AG09309 (cell line): Measurements from ENCODE around the gene KCTD13.

Experiments used
- DNase-seq: peaks from one replicate; pipeline ENCODE4 v3.0.0-alpha.2; 2010; ENCODE audit warnings: low read depth
- H3K4me3 ChIP-seq: 2 replicates; pipeline ENCODE4 v1.5.1; 2011; ENCODE audit warnings: mild to moderate bottlenecking, low read depth, low read length, moderate library complexity; ENCODE audit not compliant: control insufficient read depth
- TF ChIP-seq, protein P1 (sequence below): IDR thresholded peaks from 2 replicates; pipeline ENCODE4 v1.5.1; 2011; ENCODE audit warnings: mild to moderate bottlenecking, low read depth, low read length, inconsistent platforms; ENCODE audit not compliant: insufficient read depth, control insufficient read depth; ENCODE audit errors: missing control alignments

KCTD13 gene

DNA sequence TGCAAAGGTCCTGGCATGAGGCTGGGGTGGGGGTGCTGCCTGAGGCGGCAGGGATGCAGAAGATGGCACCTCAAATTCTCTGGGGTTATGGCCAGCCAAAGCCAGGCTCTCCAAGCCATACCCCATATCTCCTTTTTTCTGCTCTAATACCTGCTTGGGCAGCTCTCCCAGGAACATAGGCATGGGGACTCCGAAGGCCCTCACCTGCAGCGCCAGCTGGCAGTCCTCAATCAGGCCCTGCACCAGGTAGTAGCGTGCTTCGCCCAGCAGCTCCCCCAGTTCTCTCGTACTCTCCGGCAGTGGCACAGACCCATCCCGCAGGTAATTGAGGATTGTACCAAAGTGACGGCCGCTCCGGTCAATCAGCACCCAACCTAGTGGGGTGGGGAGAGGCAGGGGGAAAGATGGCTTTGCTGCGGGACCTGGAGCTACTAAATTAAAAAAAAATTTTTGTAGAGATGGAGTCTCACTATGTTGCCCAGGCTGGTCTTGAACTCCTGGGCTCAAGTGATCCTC is 3.0 kb downstream of the KCTD13 start:
- TF ChIP-seq, protein P1, sequence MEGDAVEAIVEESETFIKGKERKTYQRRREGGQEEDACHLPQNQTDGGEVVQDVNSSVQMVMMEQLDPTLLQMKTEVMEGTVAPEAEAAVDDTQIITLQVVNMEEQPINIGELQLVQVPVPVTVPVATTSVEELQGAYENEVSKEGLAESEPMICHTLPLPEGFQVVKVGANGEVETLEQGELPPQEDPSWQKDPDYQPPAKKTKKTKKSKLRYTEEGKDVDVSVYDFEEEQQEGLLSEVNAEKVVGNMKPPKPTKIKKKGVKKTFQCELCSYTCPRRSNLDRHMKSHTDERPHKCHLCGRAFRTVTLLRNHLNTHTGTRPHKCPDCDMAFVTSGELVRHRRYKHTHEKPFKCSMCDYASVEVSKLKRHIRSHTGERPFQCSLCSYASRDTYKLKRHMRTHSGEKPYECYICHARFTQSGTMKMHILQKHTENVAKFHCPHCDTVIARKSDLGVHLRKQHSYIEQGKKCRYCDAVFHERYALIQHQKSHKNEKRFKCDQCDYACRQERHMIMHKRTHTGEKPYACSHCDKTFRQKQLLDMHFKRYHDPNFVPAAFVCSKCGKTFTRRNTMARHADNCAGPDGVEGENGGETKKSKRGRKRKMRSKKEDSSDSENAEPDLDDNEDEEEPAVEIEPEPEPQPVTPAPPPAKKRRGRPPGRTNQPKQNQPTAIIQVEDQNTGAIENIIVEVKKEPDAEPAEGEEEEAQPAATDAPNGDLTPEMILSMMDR, result no peak

DNA sequence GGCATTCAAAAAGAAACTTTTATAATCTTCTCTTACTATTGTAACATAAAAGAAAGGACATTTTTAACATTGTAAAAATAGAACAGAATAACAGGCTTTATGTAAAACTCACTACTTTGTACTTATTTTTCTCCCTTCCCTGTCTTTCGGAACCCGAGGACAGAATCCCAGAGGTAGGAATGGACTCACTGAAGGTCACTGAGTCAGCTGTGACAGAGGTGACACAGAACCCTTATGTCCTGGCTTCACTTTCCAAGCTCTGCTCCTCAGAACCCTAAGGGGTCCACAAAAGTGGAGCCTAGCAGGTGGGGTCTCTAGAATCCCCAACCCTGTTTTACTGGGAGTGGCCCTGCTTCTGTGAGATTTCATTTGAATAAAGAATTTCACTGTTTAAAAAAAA is 3.7 kb downstream of the KCTD13 start:
- no peak for DNase-seq
- H3K4me3 ChIP-seq, result no peak overlapping the region
- TF ChIP-seq, protein P1, result no peak

More for the DNA sequence above, 3.0 kb downstream of the KCTD13 start:
- no peak overlapping the region for H3K4me3 ChIP-seq
- DNase-seq, result no peak

DNA sequence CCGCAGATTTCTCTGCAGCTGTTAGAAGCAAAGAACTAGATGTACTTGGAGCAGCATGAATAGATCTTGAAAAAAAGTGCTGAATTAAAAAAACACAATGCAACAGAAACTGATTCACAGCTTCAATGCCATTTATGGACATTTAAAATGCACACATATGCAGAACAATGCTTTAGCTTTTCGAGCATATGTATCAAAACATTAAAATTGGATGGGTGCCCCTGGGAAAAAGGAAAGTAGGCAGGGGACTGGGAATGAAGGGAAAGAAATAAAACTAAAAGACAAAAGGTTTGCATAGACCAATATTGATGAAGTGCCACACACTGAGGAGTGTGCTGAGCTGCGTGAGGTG is 5.0 kb downstream of the KCTD13 start:
- TF ChIP-seq, protein P1, result no peak
- DNase-seq, result no peak
- no peak overlapping the region for H3K4me3 ChIP-seq

DNA sequence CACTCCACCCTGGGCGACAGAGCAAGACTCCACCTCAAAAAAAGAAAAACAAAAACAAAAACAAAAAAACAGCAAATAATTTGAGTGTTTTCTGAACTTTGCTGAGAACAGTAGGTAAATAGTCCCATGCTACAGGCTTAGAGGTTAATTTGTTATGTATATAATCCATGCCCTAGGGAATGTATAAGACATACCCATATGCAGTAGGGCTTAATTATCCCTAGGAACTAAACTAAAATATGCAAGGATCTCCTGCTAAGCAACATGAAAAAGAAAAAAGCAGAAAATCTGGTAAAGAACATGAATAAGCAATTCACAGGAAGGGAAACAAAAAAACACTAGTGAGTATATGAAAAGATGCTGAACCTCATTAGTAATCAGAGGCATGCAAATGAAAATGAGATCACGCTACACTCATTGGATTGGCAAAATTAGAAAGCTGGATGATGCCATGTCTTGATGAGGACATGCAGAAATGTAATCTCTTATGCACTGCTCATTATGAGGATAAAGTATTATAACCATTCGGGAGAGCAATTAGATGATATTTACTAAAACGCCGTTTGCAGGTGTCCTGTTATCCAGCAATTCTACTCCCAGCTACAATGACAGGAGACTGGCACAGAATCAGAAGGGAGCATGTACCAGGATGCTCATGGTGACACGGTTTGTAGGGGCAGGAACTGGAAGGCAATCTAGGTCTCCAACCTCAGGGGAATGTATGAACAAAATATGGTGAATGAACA is 5.6 kb downstream of the KCTD13 start:
- TF ChIP-seq, protein P1, result no peak
- no peak overlapping the region for H3K4me3 ChIP-seq
- DNase-seq, result no peak

DNA sequence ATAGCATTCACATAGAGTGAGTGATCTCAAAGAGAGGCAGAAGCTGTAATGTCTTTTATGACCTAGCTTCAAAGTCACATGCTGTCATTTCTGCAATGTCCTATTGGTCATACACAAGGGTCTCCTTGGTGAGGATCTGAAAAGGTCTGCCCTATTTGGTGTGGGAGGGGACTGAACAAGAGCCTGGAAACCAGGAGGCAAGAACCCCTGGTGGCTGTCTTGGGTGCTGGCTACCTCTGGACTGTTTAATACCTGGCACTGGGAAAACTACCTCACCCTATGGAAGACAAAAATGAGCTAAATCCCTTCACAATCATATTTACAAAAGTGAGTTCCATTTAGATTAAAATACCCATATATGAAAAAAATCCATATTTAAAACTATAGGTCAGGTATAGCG is 9.0 kb downstream of the KCTD13 start:
- TF ChIP-seq, protein P1, result no peak
- H3K4me3 ChIP-seq, result no peak overlapping the region
- DNase-seq, result no peak

DNA sequence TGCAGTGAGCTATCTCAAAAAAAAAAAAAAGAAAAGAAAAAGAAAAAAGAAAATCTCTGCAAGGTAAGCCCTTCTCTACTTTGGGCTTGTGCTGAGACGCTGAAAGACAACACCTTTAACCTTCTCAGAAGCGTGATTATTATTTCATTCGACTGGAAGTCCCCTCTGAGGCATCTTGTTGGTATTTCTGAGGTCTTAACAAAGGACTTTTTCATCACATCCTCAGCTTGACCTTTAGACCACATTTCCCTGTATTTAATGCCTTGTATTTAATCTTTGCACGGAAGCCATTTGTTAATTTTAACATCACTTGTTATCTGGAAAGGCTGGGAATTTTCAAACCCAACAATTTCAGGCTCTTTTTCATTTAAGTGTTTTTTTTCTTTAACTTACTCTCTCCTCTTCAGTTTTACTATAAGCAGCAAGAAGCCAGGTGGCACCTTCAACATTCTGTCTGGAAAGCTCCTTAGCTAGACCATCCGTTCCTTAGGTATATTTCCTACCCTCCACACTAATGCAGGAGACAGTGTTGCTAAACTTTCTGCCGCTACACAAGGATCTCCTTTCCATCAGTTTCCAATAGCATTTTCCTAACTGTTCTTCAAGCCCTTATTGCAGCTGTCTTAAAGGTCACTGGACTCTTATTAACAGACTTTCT is 10.3 kb downstream of the KCTD13 start:
- peak; percentile 31 for DNase-seq
- TF ChIP-seq, protein P1, result no peak
- H3K4me3 ChIP-seq, result no peak overlapping the region

DNA sequence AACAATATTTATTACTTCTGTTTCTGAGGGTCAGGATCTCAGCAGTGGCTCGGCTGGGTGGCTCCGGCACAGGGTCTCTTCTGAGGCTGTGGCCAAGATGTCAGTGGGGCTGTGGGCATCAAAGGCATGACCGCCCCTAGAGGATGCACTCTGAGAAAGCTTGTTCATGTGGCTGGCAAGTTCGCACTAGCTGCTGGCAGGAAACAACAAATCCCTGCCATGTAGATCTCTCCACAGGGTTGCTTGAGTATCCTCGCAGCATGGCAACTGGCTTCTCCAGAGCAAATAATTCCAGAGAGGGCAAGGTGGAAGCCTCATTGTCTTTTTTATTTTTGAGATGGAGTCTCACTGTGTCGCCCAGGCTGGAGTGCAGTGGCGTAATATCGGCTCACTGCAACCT is 12.5 kb downstream of the KCTD13 start:
- TF ChIP-seq, protein P1, result no peak
- DNase-seq, result no peak
- no peak overlapping the region for H3K4me3 ChIP-seq
